ENCODE results near the gene NRG2. TPM values are rescaled to one million over a fixed set of nuclear protein-coding genes. Genes with fewer than 3 reads are reported as not detected.

Gene NRG2
- total RNA-seq, 4 donors from 2014 or later, result 0.66 to 4.9 (median 2.5) TPM

DNA sequence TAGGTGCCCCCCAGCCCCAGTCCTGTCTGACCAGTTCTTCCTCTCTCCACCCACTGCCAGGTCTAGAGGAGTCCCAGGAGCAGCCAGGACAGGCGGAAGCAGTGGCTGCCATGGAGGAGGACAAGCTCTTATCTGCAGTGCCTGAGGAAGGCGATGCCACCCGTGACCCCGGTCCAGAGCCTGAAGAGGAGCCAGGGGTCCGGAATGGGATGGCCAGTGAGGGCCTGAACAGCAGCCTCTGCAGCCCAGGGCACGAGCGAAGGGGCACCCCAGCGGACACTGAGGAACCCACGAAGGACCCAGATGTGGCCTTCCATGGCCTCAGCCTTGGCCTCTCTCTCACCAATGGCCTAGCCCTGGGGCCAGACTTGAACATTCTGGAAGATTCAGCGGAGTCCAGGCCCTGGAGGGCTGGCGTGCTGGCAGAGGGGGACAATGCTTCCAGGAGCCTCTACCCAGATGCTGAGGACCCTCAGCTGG is 233.7 kb downstream of the NRG2 start:
- no peak overlapping the region for H3K27ac ChIP-seq
- peaks cover 0 to 13% (median 0%) of the 10 kb centered on the region in 4 donors for H3K27me3 ChIP-seq
- TF ChIP-seq POLR2A (IDR thresholded peaks at IDR 0.05), result no peak
- TF ChIP-seq, protein P1, sequence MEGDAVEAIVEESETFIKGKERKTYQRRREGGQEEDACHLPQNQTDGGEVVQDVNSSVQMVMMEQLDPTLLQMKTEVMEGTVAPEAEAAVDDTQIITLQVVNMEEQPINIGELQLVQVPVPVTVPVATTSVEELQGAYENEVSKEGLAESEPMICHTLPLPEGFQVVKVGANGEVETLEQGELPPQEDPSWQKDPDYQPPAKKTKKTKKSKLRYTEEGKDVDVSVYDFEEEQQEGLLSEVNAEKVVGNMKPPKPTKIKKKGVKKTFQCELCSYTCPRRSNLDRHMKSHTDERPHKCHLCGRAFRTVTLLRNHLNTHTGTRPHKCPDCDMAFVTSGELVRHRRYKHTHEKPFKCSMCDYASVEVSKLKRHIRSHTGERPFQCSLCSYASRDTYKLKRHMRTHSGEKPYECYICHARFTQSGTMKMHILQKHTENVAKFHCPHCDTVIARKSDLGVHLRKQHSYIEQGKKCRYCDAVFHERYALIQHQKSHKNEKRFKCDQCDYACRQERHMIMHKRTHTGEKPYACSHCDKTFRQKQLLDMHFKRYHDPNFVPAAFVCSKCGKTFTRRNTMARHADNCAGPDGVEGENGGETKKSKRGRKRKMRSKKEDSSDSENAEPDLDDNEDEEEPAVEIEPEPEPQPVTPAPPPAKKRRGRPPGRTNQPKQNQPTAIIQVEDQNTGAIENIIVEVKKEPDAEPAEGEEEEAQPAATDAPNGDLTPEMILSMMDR (IDR thresholded peaks at IDR 0.05), result no peak
- no peak overlapping the region for H3K4me3 ChIP-seq
- DNase-seq, result no peak
- WGBS, 2 donors, result 80 to 84% methylated on average over 1 to 6 of the region's 11 CpGs
- intact Hi-C loops (cut with DNase I), result no loop called here
- no peaks in the 10 kb centered on the region for H3K4me1 ChIP-seq
- no peaks in the 10 kb centered on the region for H3K36me3 ChIP-seq
- H3K9me3 ChIP-seq, result no peaks in the 10 kb centered on the region

- TF ChIP-seq, protein P1 (IDR thresholded peaks at IDR 0.05), result no peak
- no peak for TF ChIP-seq POLR2A (IDR thresholded peaks at IDR 0.05)
- 12 to 58% methylated on average over 6 to 7 of the region's 19 CpGs for WGBS, 2 donors
- peaks cover 0 to 13% (median 0%) of the 10 kb centered on the region in 4 donors for H3K27me3 ChIP-seq
- no peak overlapping the region for H3K4me3 ChIP-seq
- no peaks in the 10 kb centered on the region for H3K4me1 ChIP-seq
- no peak overlapping the region for H3K27ac ChIP-seq
- no peaks in the 10 kb centered on the region for H3K9me3 ChIP-seq
- no peaks in the 10 kb centered on the region for H3K36me3 ChIP-seq
- no peak for DNase-seq
- intact Hi-C loops (cut with DNase I), result no loop called here
Observed at GRCh38 chr5:139808481-139809330, 234.4 kb downstream of the NRG2 start.

DNA sequence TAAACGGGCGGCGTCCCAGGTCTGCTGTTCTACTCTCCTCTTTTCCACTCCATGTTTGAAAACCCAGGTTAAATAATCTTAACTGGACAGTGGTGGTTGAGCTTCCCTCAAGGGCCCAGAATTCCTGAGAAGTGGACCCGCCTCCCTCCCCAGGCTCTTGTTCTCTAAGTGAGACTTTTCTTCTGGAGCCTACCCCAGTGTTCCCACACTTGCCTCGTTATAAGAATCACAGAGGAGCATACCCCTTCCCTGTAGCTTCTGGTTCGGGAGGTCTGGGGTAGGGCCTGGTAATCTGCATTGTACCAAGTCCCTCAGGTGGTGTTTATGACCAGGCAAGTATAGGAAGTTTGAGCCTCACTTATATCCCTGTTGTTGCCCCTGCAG is 235.5 kb downstream of the NRG2 start:
- Histone ChIP-seq H3K27ac (no peak overlapping the region), H3K36me3 (no peaks in the 10 kb centered on the region), H3K27me3 (peaks cover 0 to 23% (median 0%) of the 10 kb centered on the region in 4 donors), H3K9me3 (no peaks in the 10 kb centered on the region), H3K4me1 (no peaks in the 10 kb centered on the region), H3K4me3 (no peak overlapping the region)
- TF ChIP-seq, protein P1 (IDR thresholded peaks at IDR 0.05), result no peak
- TF ChIP-seq POLR2A (IDR thresholded peaks at IDR 0.05), result no peak
- DNase-seq, result no peak
- WGBS, 2 donors, result 73 to 74% methylated on average over 6 of the region's 6 CpGs
- intact Hi-C loops (cut with DNase I), result no loop called here

GRCh38 chr5:139806726-139807646 is 236.1 kb downstream of the NRG2 start:
- DNase-seq, result no peak
- Histone ChIP-seq H3K4me3 (no peak overlapping the region), H3K4me1 (no peaks in the 10 kb centered on the region), H3K27me3 (peaks cover 0 to 29% (median 0%) of the 10 kb centered on the region in 4 donors), H3K36me3 (no peaks in the 10 kb centered on the region), H3K9me3 (no peaks in the 10 kb centered on the region), H3K27ac (no peak overlapping the region)
- intact Hi-C loops (cut with DNase I), result no loop called here
- TF ChIP-seq POLR2A (IDR thresholded peaks at IDR 0.05), result no peak
- TF ChIP-seq, protein P1 (IDR thresholded peaks at IDR 0.05), result no peak
- 5 to 40% methylated on average over 2 to 5 of the region's 8 CpGs for WGBS, 2 donors

All from esophagus squamous epithelium (tissue), 5 donors.